ENCODE results near the gene TST.

TST gene

DNA sequence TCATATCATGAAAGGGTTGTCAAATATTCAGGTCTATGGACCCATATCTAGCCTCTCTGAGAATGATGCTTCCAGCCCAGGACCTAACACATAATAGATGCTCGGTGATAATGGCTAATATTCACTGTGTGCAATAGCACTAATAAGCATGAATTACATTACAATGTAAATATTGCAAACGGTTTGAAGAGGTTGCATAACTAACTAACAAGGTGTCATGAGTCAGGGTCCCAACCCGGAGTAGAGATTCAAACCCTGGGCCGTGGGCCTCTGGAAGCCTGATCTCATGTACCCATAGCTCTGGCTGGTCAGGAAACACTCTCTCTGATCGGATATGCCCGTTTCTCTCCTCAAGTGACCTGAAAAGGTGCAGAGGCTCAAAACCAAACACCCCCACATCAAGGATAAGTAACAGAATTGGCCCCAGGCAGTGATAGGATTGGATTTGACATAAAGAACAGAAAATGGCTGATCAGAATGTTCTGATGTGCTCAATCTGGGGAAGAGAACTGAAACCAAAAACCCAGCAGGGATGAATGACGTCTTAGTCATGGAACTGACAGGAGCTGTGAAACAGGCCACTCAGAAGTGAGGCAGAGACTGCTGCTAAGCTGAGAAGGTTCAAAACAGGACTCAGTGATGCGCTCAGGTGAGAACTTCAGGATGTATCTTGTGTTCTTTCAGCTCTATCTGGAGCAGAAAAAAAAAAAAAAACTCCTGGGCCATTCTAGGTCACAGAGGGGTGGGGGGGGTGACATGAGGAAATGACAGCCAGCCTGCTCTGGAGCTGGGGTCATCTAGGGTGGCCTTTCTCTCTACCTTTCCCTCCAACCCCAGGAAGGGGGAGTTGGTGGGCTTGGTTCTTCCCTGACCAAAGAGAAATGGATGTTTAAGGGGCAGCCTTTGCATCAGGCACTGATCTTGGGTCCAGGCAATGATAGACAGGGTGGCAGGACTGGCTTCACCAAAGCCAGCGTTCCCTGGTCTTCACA, 25.7 kb upstream of the TST start:
- H3K4me3 Mint-ChIP-seq, result no peak overlapping the region
- peak overlapping the region in 1 of 2 donors; percentile 6 for H3K27ac Mint-ChIP-seq
- no peaks in the 10 kb centered on the region for H3K9me3 Mint-ChIP-seq
- DNase-seq, result no peak
- peaks cover 14% of the 10 kb centered on the region for H3K27me3 Mint-ChIP-seq
- peaks cover 36% of the 10 kb centered on the region for H3K4me1 Mint-ChIP-seq
- peak; percentile 38 for ATAC-seq

DNA sequence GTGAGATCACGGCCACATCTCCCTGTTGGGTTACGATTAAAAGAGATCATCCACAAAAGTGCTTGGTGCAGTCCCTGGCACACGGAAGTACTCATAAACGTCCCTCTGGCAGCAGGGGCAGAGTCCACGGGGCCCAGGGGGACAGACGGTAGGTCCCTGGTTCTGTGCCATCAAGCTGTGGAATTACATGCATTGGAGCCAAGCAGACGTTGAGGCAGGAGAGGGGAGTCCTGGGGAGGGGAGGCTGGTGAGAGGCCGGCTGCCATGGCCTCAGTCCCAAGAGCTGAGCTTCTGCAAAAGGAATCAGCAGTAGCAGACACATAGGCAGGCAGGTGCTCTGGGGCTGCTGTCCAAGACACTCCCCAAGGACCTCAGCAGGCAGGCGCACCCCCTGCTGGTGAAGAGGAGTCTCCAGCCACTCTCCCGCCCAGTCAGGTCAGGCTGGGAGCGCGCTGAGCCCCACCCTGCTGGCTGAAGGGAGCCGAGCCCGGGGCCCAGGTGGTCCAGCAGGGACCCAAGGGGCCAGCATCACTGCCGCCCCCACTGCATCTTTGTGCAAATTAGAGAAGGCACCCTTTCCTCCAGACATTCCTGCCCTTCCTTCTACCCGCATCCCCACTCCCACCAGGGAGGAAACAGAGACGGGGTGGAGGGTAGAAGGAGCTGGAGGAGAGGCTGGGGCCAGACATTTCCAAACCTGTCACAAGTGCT, 24.7 kb upstream of the TST start:
- DNase-seq (peak; percentile 52 to 56), ATAC-seq (peak; percentile 92)
- no peaks in the 10 kb centered on the region for H3K9me3 Mint-ChIP-seq
- peaks cover 36% of the 10 kb centered on the region for H3K4me1 Mint-ChIP-seq
- H3K4me3 Mint-ChIP-seq, result no peak overlapping the region
- H3K27me3 Mint-ChIP-seq, result peaks cover 14% of the 10 kb centered on the region
- H3K27ac Mint-ChIP-seq, result peak overlapping the region in 1 of 2 donors; percentile 59

DNA sequence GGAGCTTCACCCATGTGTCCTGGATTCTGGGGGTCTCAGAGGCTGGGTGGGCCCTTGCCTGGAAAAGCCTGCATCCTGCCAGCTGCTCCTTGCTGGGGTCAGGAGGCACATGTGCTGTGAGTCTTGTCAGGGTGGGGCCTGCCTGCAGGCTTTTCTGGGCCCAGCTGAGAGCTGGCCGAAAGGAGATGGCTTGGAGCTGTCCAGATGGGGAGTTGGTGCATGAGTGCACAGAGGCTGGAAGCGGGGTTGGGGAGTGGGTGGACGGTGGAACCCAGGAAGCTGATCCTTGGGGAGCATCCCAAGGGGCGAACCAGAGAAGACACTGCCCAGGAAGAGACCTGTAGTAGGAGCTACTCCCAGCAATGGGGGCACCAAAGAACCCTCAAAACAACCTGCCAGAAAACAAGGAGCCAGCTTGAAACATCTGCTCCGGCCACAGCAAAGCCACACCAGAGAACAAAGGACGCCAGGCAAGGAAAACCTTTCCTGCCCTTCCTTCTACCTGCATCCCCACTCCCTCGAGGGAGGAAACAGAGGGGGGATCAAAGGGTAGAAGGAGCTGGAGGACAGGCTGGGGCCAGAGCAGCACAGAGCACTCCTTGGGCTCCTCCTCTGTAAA, 24.1 kb upstream of the TST start:
- H3K27ac Mint-ChIP-seq, result peak overlapping the region in 1 of 2 donors; percentile 59
- peaks cover 14% of the 10 kb centered on the region for H3K27me3 Mint-ChIP-seq
- no peak overlapping the region for H3K4me3 Mint-ChIP-seq
- no peaks in the 10 kb centered on the region for H3K9me3 Mint-ChIP-seq
- ATAC-seq (no peak), DNase-seq (no peak)
- peaks cover 36% of the 10 kb centered on the region for H3K4me1 Mint-ChIP-seq

DNA sequence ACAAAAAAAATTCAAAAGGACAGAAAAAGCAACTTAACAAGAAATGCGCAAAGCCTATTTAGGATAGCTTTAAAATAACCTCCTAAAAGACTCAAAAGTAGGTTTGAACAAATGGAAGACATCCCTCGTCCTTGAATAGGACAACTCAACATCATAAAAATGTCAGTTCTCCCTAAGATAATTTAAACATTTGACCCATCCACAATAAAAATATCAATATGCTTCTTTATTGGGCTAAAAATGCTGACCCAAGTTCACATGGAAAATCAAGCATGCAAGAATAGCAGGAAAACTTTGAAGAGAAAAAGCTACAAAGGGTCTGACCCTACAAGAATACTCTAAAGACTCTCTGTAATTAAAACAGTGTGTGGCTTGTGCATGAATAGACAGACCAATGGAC, 20.2 kb upstream of the TST start:
- H3K4me3 Mint-ChIP-seq, result no peak overlapping the region

DNA sequence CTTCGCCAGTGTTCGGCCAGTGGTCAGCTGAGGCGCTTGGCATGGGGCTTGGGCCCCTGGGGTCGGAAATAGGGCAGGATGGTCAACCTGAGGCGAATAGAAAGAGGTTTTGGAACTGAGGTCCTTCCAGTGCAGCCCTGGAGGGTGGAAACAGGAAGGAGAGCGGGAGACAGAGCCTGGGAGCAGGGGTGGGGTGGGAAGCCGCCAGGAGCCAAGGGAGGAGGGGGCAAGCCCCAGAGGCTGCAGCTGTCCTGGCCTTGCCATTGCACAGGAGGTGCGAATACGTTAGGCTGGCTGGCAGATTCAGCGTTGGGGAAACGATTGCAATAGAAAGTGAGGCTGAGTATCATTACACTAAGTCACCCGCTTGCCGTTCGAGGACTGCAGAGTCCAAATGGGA, 18.4 kb upstream of the TST start:
- H3K4me1 Mint-ChIP-seq, result peaks cover 14% of the 10 kb centered on the region
- no peak overlapping the region for H3K4me3 Mint-ChIP-seq
- no peak for ATAC-seq
- H3K9me3 Mint-ChIP-seq, result no peaks in the 10 kb centered on the region
- DNase-seq, result no peak
- peaks cover 16% of the 10 kb centered on the region for H3K27me3 Mint-ChIP-seq
- H3K27ac Mint-ChIP-seq, result no peak overlapping the region

More for the DNA sequence above, 20.2 kb upstream of the TST start:
- Mint-ChIP-seq H3K27me3 (peaks cover 22% of the 10 kb centered on the region), H3K9me3 (no peaks in the 10 kb centered on the region), H3K27ac (no peak overlapping the region), H3K4me1 (peaks cover 19% of the 10 kb centered on the region)
- DNase-seq, result no peak
- ATAC-seq, result no peak

DNA sequence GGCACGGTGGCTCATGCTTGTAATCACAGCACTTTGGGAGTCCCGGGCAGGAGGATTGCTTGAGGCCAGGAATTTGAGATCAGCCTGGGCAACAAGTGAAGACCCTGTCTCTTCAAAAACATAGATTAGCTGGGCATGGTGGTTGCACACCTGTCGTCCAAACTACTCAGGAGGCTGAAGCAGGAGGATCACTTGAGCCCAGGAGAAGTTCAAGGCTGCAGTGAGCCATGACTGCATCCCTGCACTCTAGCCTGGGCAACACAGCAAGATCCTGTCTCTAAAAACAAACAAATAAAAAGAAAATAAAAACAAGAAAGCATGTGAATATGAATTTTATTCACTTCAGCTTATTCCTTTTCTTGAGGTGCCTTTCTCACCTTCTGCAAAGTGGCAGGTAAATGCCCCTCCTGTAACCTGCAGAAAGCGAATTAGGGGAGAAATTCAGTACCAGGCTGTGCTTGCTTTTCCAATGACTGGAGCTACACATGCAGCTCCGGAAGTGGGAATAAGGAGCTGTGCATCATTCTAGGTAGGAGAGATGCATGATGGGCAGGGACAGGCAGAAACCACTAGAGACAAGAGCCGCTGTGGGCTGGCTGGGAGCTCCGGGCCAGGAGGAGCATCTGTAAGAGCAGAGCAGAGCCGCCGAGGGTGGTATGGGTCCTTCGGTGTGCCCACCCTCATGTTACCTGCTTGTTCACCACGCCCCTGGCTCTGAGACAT, 17.6 kb upstream of the TST start:
- peaks cover 14% of the 10 kb centered on the region for H3K27me3 Mint-ChIP-seq
- no peak overlapping the region for H3K4me3 Mint-ChIP-seq
- ATAC-seq, result no peak
- peaks cover 14% of the 10 kb centered on the region for H3K4me1 Mint-ChIP-seq
- DNase-seq, result no peak
- H3K9me3 Mint-ChIP-seq, result no peaks in the 10 kb centered on the region
- H3K27ac Mint-ChIP-seq, result no peak overlapping the region

DNA sequence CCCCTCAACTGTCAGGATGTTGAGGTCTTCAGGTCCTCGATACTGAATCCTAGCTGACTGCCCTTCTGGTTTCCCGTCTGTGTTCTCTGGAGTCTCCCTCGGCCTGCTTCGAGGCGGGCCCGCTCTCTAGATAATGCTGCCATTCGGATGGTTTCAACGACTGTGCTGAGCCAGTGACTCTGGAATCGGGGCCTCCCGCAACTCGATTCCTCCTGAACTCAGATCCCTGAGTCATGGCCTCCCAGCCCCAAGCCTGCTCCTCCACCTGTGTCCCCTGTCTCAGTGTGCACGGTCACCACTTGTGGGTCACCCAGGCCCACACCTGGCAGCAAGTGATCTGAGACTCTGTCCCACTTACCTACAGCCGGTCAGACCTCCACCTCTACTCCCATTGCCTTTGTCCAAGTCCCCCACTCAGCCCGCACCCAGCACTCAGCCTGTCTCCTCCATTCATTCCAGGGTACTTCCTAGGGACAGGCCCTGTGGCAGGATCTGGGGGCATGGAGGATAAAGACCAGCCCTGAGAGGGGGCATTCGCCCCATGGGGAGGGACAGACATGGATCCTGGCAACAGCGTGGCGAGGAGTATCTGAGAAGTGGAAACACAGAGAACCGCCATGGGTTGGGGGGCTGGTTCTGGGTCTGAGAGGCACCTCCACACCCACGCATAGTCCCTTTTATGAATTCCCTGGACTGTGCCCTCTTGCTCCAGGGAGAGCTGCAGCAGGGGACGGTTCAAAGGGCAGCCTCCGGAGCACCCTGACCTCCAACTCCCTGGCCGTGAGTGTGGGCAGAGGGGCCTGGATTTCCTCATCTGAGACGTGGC, 14.6 kb upstream of the TST start:
- H3K27ac Mint-ChIP-seq, result no peak overlapping the region
- no peaks in the 10 kb centered on the region for H3K9me3 Mint-ChIP-seq
- no peaks in the 10 kb centered on the region for H3K4me1 Mint-ChIP-seq
- ATAC-seq (no peak), DNase-seq (no peak)
- peaks cover 20% of the 10 kb centered on the region for H3K27me3 Mint-ChIP-seq
- H3K4me3 Mint-ChIP-seq, result no peak overlapping the region

DNA sequence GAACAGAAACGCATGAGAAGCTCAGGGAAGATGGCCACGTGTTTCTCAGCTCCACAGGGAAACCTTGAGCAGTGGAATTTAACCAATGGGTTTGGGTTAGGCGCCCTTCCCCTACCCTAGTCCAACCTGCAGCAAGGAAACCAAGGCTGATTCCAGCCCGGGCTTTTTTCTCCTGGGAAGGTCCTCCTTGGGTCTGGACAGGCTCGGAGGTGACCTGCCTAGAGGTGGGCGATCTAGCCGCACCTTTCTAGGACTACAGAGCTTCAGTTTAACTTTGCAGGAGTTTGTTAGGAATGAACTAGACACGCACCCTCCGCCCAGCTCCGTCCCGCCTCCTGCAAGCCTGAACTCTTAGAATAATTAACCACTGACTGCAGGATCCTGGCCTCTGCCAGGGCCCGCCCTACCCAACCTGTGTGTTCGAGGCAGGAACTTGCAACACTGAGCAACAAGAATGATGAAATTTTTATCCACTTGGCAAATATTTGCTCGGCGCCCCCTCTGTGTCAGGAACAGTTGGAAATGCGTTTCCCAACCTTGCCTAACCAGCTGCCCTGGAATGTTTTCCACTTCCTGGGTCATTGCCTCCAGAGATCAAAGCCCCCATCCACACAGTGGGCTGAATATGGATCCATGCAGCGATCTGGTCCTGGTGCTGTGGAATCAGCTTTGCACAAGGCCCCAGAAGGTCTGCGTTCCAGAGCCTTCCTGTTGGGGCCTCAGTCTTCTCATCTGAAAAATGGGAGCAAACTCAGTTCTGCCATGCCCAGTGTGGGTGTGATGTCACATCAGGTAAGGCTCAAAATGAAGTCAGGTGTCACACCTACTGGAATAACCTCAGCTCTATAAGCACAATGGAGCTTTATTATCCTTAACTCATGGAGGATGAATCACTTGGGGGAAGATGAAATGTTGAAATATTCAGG, 13.6 kb upstream of the TST start:
- Mint-ChIP-seq H3K4me1 (no peaks in the 10 kb centered on the region), H3K9me3 (no peaks in the 10 kb centered on the region), H3K27me3 (peaks cover 20% of the 10 kb centered on the region), H3K4me3 (no peak overlapping the region), H3K27ac (no peak overlapping the region)
- ATAC-seq (no peak), DNase-seq (no peak)

DNA sequence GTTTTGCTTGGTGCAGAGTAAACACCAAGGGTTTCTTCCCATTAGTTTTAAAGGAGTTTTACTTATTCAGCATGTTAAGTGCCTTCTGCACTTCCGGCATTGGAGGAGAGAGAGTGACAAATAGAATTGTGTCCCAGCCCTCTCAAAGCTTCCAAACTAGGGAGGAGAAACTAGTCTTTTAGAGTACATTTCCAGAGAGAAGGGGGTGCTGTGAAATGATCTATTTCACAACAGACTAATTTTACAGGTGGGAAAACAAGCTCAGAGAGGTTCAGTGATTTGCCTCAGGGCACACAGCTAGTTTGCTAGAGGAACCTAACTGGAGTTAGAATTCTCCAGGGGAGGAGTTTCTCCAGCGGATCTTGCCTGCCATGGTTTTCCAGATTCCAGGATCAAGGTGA, 12.9 kb upstream of the TST start:
- DNase-seq (no peak), ATAC-seq (no peak)
- Mint-ChIP-seq H3K9me3 (no peaks in the 10 kb centered on the region), H3K27me3 (peaks cover 14% of the 10 kb centered on the region), H3K27ac (no peak overlapping the region), H3K4me1 (no peaks in the 10 kb centered on the region), H3K4me3 (no peak overlapping the region)

DNA sequence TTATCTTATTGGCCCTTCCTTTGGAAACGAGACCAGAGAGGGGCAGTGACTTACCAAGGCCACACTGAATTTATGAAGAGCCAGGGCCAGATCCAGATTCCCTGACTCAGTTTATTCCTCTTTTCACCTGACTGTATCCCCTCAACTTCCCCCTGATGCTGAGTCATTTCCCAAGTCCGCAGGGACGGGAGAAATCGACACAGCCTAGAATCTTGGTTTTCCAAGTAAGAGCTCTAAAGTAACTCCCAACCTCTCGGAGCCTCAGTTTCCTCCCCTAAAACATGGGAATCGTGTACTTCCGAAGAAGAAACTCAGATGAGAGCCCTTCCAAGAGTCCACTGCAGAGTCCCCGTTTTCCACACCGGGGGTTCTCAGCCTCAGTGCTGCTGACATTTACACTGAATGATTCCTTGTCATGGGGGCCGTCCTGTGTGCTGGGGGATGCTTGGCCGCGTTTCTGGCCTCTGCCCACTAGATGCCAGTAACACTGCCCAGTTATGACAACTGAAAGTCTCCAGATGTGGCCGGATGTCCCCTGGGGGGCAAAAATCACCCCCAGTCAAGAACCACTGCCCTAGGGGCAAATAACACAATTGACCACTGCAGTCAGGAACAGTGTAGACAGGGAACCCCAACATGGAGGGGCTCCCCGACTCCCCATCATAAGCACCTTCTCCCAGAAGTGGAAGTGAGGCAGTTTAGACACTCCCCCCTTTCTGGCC, 11.5 kb upstream of the TST start:
- ATAC-seq (no peak), DNase-seq (no peak)
- Mint-ChIP-seq H3K9me3 (no peaks in the 10 kb centered on the region), H3K27ac (no peak overlapping the region), H3K4me1 (no peaks in the 10 kb centered on the region), H3K4me3 (no peak overlapping the region), H3K27me3 (peaks cover 12% of the 10 kb centered on the region)

DNA sequence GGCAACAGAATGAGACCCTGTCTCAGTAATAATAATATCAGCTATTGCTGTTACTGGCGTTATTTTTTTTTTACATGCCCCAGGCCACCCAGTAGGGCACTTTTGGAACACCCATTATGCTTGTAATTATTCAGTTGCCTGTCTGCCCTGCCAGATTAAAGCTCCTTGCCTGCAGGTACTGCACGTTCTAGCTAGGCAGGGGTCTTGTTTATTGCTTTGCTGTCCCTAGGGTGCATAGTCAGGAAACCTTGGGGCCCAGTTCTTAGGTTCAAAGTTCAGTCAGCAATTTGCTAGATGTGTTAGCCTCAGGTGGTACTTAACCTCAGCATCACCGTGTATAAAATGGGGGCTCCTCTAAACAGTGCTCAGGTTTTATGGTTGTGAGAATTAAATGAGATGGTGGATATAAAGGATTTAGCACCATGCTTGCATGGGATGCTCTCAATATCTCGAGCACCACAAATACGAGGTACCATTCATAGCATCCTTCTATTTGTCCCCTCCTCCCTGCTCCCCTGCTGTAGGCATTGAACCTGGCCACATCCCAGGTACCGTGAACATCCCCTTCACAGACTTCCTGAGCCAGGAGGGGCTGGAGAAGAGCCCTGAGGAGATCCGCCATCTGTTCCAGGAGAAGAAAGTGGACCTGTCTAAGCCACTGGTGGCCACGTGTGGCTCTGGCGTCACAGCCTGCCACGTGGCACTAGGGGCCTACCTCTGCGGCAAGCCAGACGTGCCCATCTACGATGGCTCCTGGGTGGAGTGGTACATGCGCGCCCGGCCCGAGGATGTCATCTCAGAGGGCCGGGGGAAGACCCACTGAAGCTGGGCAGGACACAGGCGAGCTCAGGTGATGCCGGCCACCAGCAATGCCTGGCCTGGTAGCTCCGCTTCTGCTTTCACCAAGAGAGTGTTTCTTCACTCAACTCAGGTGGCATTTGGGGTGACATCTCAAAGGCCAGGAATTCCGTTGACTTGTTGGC, 9.7 kb upstream of the TST start:
- H3K4me1 Mint-ChIP-seq, result peaks cover 4% of the 10 kb centered on the region
- DNase-seq (no peak), ATAC-seq (no peak)
- peaks cover 17% of the 10 kb centered on the region for H3K27me3 Mint-ChIP-seq
- no peak overlapping the region for H3K27ac Mint-ChIP-seq
- no peaks in the 10 kb centered on the region for H3K9me3 Mint-ChIP-seq
- H3K4me3 Mint-ChIP-seq, result no peak overlapping the region

DNA sequence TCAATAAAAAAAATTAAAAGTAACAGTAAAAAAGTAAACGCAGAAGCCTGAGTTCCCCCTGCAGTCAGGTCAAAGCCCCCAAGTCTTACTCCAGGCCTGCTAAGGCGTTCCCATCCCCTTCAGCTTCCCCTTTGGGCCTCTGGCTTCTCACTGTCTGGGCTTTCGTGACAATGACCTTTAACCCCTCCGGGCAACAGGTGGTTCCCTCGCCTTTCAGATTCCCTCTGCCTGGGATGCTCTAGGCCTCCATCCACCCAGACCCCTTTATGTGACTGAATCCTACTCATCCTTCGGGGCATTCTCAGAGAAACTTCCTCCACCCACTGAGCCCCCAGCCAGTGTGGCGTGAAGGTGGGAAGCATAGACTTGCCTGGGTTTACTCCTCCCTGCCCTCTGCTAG, 8.3 kb upstream of the TST start:
- Mint-ChIP-seq H3K27ac (peak overlapping the region in 1 of 2 donors; percentile 27), H3K4me3 (no peak overlapping the region), H3K4me1 (peaks cover 4% of the 10 kb centered on the region), H3K27me3 (peaks cover 13% of the 10 kb centered on the region), H3K9me3 (no peaks in the 10 kb centered on the region)
- ATAC-seq (no peak), DNase-seq (no peak)
